Stimulated activated CD4-positive, alpha-beta T cell treated with anti-CD3 and anti-CD28 coated beads, Interleukin-1b, Interleukin-23, amount 100 ng/mL, for 4 hours (primary cell): ENCODE results near the gene NDUFAF3.

Experiments
- DNase-seq, 2 donors: peaks; one replicate each; pipeline ENCODE4 v3.0.0-alpha.2; 2020; ENCODE audit warnings: low read depth in 2 of 2

NDUFAF3 gene

GRCh38 chr3:49054344-49054862 lies 32.5 kb downstream of the NDUFAF3 start:
- no peak for DNase-seq

DNA sequence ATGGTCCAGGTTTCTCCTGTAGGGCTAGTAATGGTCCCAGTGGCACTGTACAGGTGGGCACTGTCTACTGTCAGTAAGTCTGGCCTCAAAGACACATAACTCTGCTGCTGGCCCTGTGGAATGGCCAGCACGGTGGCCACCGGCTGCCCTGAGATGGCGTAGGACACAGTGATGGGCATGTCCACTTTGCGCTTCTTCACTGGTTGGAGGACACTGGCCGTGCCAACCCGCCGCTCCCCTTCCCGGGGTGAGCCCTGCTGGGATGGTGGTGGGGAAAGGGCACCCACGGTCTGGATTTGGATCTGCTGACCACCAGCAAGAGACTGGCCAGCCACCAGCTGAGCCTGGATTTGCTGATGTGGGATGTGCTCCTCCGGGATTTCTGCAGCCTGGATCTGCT lies 35.3 kb downstream of the NDUFAF3 start:
- DNase-seq: no peak

DNA sequence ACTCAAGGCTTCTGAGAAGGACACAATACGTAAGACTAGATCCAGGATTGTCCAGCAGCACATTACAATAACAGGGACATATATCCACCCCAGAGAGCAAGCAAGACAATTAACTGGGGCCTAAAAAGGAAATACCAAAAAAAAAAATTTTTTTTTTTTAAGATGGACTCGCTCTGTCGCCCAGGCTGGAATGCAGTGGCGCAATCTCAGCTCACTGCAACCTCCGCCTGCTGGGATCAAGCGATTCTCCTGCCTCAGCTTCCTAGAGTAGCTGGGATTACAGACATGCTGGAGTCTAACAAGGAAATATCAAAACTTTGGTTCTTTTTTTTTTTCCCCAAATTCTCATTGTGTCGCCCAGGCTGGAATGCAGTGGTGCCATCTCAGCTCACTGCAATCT lies 36.1 kb downstream of the NDUFAF3 start:
- no peak for DNase-seq
